GM21447 (cell line): ENCODE measurements around the gene ZBTB39.
"Not testable (repeated sequence)": the region's sequence is repeated elsewhere in the genome, so short reads cannot be mapped to it uniquely, and the experiment has no call there.

Experiments
- ATAC-seq: cut with Tn5 transposase; IDR thresholded peaks from one replicate; pipeline ENCODE4 v1.9.1; 2021; ENCODE audit not compliant: unreplicated experiment

ZBTB39 gene

GRCh38 chr12:57005980-57006808 lies at the start of gene ZBTB39:
ZBTB39 (minus strand) TSS chr12:57006546; CDS start chr12:57004917, 1,629 bp downstream.
- peak; percentile 52 for ATAC-seq

GRCh38 chr12:57055824-57056223 lies 49.5 kb upstream of the ZBTB39 start:
- no peak for ATAC-seq

GRCh38 chr12:57053901-57054300 lies 47.6 kb upstream of the ZBTB39 start:
- not testable (repeated sequence) for ATAC-seq

- ATAC-seq, result not testable (repeated sequence)
These were observed 46.8 kb upstream of the ZBTB39 start for GRCh38 chr12:57053146-57053545.

- no peak for ATAC-seq
These were observed 44.7 kb upstream of the ZBTB39 start for GRCh38 chr12:57051011-57051410.

- ATAC-seq, result no peak
These were observed 43.5 kb upstream of the ZBTB39 start, which contains the start of gene MYO1A for GRCh38 chr12:57049890-57050289. MYO1A (minus strand) TSS chr12:57050129; CDS start chr12:57048323, 1,806 bp downstream.

- no peak for ATAC-seq
These were observed 42.7 kb upstream of the ZBTB39 start for GRCh38 chr12:57049119-57049446.

- ATAC-seq, result no peak
These were observed 42.2 kb upstream of the ZBTB39 start for GRCh38 chr12:57048423-57049118.

- no peak for ATAC-seq
These were observed 41.6 kb upstream of the ZBTB39 start for GRCh38 chr12:57047981-57048380.

GRCh38 chr12:57046947-57047890 lies 40.9 kb upstream of the ZBTB39 start:
- no peak for ATAC-seq

- ATAC-seq, result no peak
These were observed 39.9 kb upstream of the ZBTB39 start for GRCh38 chr12:57046086-57046791.

GRCh38 chr12:57044889-57045288 lies 38.5 kb upstream of the ZBTB39 start:
- no peak for ATAC-seq

- no peak for ATAC-seq
These were observed 38.1 kb upstream of the ZBTB39 start for GRCh38 chr12:57044468-57044867.

GRCh38 chr12:57042695-57043094 lies 36.3 kb upstream of the ZBTB39 start:
- ATAC-seq, result no peak

- ATAC-seq, result no peak
These were observed 34.4 kb upstream of the ZBTB39 start for GRCh38 chr12:57040750-57041149.

- ATAC-seq, result no peak
These were observed 33.9 kb upstream of the ZBTB39 start for GRCh38 chr12:57040211-57040610.

- ATAC-seq, result no peak
These were observed 32.9 kb upstream of the ZBTB39 start for GRCh38 chr12:57039016-57039798.

- ATAC-seq, result no peak
These were observed 30.9 kb upstream of the ZBTB39 start for GRCh38 chr12:57037264-57037663.

GRCh38 chr12:57033431-57033830 lies 27.1 kb upstream of the ZBTB39 start:
- ATAC-seq, result no peak

- ATAC-seq, result no peak
These were observed 25.4 kb upstream of the ZBTB39 start for GRCh38 chr12:57031789-57032188.
